HepG2 (cell line): ENCODE measurements around the gene CTF1. TPM values are rescaled to one million over a fixed set of nuclear protein-coding genes. Genes with fewer than 3 reads are reported as not detected.

Experiments
- BRD4 ChIP-seq: sonication (generic); formaldehyde crosslinking; IDR thresholded peaks from 2 replicates; pipeline ENCODE4 v1.4.0; 2020; ENCODE audit warnings: missing genetic modification reagents
- ELF1 ChIP-seq: sonication (generic); formaldehyde crosslinking; IDR thresholded peaks from 2 replicates; pipeline ENCODE4 v1.4.0; 2020; ENCODE audit warnings: missing genetic modification reagents
- FLYWCH1 ChIP-seq: sonication (generic); formaldehyde crosslinking; IDR thresholded peaks from 2 replicates; pipeline ENCODE4 v1.8.1; 2023; ENCODE audit warnings: mild to moderate bottlenecking, missing genetic modification reagents
- FOXO4 ChIP-seq: sonication (generic); formaldehyde crosslinking; conservative IDR thresholded peaks from 2 replicates; pipeline ENCODE4 v1.8.1; 2023; ENCODE audit warnings: missing genetic modification reagents
- HNRNPH1 ChIP-seq: fragments of 200-400 bp; formaldehyde crosslinking; optimal IDR thresholded peaks from 2 replicates; pipeline ENCODE3; 2017; ENCODE audit warnings: mild to moderate bottlenecking, low read depth, low read length
- IRF2 ChIP-seq: IDR thresholded peaks from 2 replicates; pipeline ENCODE4 v1.6.1; 2018; ENCODE audit warnings: missing genetic modification reagents, missing compliant biosample characterization
- RBFOX2 ChIP-seq: fragments of 200-400 bp; formaldehyde crosslinking; IDR thresholded peaks from 2 replicates; pipeline ENCODE4 v1.6.1; 2017; ENCODE audit warnings: low read depth, mild to moderate bottlenecking, low read length
- RFXANK ChIP-seq: IDR thresholded peaks from 2 replicates; pipeline ENCODE4 v1.6.1; 2016
- SETDB1 ChIP-seq: sonication (generic); formaldehyde crosslinking; IDR thresholded peaks from 2 replicates; pipeline ENCODE4 v1.5.1; 2020; ENCODE audit warnings: missing genetic modification reagents, mild to moderate bottlenecking, borderline replicate concordance
- YEATS4 ChIP-seq: sonication (generic); formaldehyde crosslinking; IDR thresholded peaks from 2 replicates; pipeline ENCODE4 v1.4.0; 2020; ENCODE audit warnings: missing genetic modification reagents, borderline replicate concordance
- ZBTB3 ChIP-seq: sonication (generic); formaldehyde crosslinking; IDR thresholded peaks from 2 replicates; pipeline ENCODE4 v1.4.0; 2020; ENCODE audit warnings: low read depth, mild to moderate bottlenecking, moderate library complexity, missing genetic modification reagents, borderline replicate concordance
- ZC3H13 ChIP-seq: sonication (generic); formaldehyde crosslinking; IDR thresholded peaks from 2 replicates; pipeline ENCODE4 v1.8.1; 2023; ENCODE audit warnings: mild to moderate bottlenecking, missing genetic modification reagents, moderate library complexity
- ZNF576 ChIP-seq: sonication (generic); formaldehyde crosslinking; IDR thresholded peaks from 2 replicates; pipeline ENCODE4 v1.4.0; 2020; ENCODE audit warnings: mild to moderate bottlenecking, missing genetic modification reagents
- ZNF605 ChIP-seq: sonication (generic); formaldehyde crosslinking; IDR thresholded peaks from 2 replicates; pipeline ENCODE4 v1.8.0; 2022; ENCODE audit warnings: mild to moderate bottlenecking, missing genetic modification reagents
- ZNF629 ChIP-seq: sonication (generic); formaldehyde crosslinking; conservative IDR thresholded peaks from 2 replicates; pipeline ENCODE4 v1.5.0; 2020; ENCODE audit warnings: missing genetic modification reagents
- ZNF724P ChIP-seq: sonication (generic); formaldehyde crosslinking; IDR thresholded peaks from 2 replicates; pipeline ENCODE4 v1.8.0; 2022; ENCODE audit warnings: missing genetic modification reagents, borderline replicate concordance
- ZNF790 ChIP-seq: sonication (generic); formaldehyde crosslinking; IDR thresholded peaks from 2 replicates; pipeline ENCODE4 v1.8.0; 2022; ENCODE audit warnings: missing genetic modification reagents, mild to moderate bottlenecking, borderline replicate concordance
- ZSCAN12 ChIP-seq: sonication (generic); formaldehyde crosslinking; IDR thresholded peaks from 2 replicates; pipeline ENCODE4 v1.9.0; 2021; ENCODE audit warnings: mild to moderate bottlenecking, missing genetic modification reagents
- polyA plus RNA-seq, 8 experiments: library from polyadenylated mRNA; depleted of rRNA in 3 of 8; stranded (reverse) in 7 of 8; unstranded in 1 of 8; fragments of >200 nt; fragmentation: Illumina TruSeq in 4 of 8; extraction: Trizol in 4 of 8; gene quantifications; 2 replicates each; pipeline versions ENCODE4 v1.2.1 to v1.2.3, GENCODE V29; 2011 to 2016; ENCODE audit warnings: low read depth in 4 of 8, missing spikeins in 1 of 8, mixed read lengths in 1 of 8; ENCODE audit not compliant: insufficient read depth in 1 of 8
- total RNA-seq, 5 experiments: library from RNA; depleted of rRNA; stranded (reverse); fragments of >200 nt; fragmentation: Illumina TruSeq; extraction: Trizol; gene quantifications; 2 replicates each; pipeline ENCODE4 v1.2.3, GENCODE V29; 2016; ENCODE audit warnings: low read depth in 1 of 5
- TF ChIP-seq, protein P1 (sequence below): sonication (generic); formaldehyde crosslinking; IDR thresholded peaks from 2 replicates; pipeline ENCODE4 v1.8.1; 2022; ENCODE audit warnings: low read depth, mild to moderate bottlenecking, missing genetic modification reagents
- TF ChIP-seq, protein P2 (sequence below): IDR thresholded peaks from 2 replicates; pipeline ENCODE4 v1.6.1; 2016; ENCODE audit warnings: mild to moderate bottlenecking

Gene CTF1
- total and polyA plus RNA-seq, 2 of the 13 experiments (the other 11 are each of a cell fraction or from before 2014, with no cell fraction given) = 0.13 to 1.8 TPM

DNA sequence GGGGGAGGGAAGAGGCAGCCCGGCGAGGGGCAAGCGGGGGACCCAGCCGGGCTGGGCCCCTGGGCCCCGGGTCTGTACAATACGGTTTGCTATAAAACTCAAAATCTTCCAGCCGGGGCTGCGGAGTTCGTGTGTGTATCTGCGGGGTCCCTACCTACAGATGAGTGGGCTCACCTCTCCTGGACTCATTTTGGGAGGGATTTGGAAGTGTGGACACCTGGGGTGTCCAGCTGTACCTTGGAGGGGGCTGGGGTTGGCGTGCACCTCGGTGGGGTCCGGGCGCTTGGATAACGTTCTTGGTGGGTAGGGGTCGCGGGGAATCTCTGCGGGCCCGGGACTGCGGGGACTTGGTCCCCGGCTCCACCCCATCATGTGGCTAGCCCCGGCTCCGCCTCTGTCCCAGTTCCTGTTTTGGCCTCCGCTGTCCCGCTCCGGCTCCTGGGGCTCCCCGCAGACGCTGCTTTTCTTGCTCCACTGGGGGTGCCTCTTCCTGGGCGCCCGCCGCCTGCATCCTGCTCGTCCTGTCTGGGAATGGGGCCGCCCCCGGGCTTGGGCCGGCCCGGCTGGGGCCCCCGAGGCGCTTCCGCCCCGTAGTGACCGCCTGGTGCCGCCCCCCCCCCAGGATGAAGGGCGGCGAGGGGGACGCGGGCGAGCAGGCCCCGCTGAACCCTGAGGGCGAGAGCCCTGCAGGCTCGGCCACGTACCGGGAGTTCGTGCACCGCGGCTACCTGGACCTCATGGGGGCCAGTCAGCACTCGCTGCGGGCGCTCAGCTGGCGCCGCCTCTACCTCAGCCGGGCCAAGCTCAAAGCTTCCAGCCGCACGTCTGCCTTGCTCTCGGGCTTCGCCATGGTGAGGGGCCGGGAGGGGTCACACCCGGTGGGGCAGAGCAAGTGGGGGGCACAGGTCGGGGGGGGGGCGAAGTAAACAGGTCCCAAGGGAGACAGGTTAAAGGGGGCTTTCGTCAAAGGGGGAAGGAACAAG lies 52.5 kb downstream of the CTF1 start, which contains the start of gene ORAI3 (continued):
- no peak for TF ChIP-seq ZNF576
- TF ChIP-seq BRD4 (CRISPR knock-in tag) = peak; percentile 76; the same call in 1 of the 2 replicates
- peak; percentile 95 for TF ChIP-seq RBFOX2
- no peak for TF ChIP-seq HNRNPH1
- peak; percentile 16; the same call in 1 of the 2 replicates for TF ChIP-seq ZBTB3
- TF ChIP-seq RFXANK (CRISPR knock-in tag) = no peak
- TF ChIP-seq ZSCAN12 (CRISPR knock-in tag) = peak; percentile 83
- TF ChIP-seq FOXO4 (CRISPR knock-in tag) = no peak
- 0 out of 2 replicates have a peak, but pooled peaks have one; percentile 40 for TF ChIP-seq IRF2
- peak; percentile 75 for TF ChIP-seq ELF1 (CRISPR knock-in tag)
- TF ChIP-seq, protein P1, sequence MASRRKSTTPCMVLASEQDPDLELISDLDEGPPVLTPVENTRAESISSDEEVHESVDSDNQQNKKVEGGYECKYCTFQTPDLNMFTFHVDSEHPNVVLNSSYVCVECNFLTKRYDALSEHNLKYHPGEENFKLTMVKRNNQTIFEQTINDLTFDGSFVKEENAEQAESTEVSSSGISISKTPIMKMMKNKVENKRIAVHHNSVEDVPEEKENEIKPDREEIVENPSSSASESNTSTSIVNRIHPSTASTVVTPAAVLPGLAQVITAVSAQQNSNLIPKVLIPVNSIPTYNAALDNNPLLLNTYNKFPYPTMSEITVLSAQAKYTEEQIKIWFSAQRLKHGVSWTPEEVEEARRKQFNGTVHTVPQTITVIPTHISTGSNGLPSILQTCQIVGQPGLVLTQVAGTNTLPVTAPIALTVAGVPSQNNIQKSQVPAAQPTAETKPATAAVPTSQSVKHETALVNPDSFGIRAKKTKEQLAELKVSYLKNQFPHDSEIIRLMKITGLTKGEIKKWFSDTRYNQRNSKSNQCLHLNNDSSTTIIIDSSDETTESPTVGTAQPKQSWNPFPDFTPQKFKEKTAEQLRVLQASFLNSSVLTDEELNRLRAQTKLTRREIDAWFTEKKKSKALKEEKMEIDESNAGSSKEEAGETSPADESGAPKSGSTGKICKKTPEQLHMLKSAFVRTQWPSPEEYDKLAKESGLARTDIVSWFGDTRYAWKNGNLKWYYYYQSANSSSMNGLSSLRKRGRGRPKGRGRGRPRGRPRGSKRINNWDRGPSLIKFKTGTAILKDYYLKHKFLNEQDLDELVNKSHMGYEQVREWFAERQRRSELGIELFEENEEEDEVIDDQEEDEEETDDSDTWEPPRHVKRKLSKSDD (CRISPR knock-in tag) = peak; percentile 62; the same call in 1 of the 2 replicates
- peak; percentile 71 for TF ChIP-seq YEATS4
- TF ChIP-seq ZC3H13 (CRISPR knock-in tag) = no peak; the same call in none of the 2 replicates
- no peak for TF ChIP-seq SETDB1 (CRISPR knock-in tag)
- TF ChIP-seq ZNF629 (CRISPR knock-in tag) = peak; percentile 5; the same call in 1 of the 2 replicates
- peak; percentile 70; the same call in 1 of the 2 replicates for TF ChIP-seq ZNF724P (CRISPR knock-in tag)
- no peak for TF ChIP-seq FLYWCH1
- 0 out of 2 replicates have a peak, but pooled peaks have one; percentile 4 for TF ChIP-seq ZNF605
- TF ChIP-seq, protein P2, sequence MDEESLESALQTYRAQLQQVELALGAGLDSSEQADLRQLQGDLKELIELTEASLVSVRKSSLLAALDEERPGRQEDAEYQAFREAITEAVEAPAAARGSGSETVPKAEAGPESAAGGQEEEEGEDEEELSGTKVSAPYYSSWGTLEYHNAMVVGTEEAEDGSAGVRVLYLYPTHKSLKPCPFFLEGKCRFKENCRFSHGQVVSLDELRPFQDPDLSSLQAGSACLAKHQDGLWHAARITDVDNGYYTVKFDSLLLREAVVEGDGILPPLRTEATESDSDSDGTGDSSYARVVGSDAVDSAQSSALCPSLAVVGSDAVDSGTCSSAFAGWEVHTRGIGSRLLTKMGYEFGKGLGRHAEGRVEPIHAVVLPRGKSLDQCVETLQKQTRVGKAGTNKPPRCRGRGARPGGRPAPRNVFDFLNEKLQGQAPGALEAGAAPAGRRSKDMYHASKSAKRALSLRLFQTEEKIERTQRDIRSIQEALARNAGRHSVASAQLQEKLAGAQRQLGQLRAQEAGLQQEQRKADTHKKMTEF = peak; percentile 68
- no peak; the same call in 1 of the 2 replicates for TF ChIP-seq ZNF790 (CRISPR knock-in tag)
